MCF 10A (cell line): ENCODE measurements around the gene MAD2L1BP. TPM values are rescaled to one million over a fixed set of nuclear protein-coding genes. Genes with fewer than 3 reads are reported as not detected.
A peak's percentile ranks its signal among the peaks of the same experiment; 100 is the strongest.

Source experiments
- BruUV-seq: library from RNA; stranded (reverse); fragments of 400-500 nt; replicated peaks from 2 replicates; lab custom pipeline; 2021; lab: Mats Ljungman, UMichigan
- CTCF ChIA-PET: fragments of 300-600 bp; sonication (Branson Sonifier 250); formaldehyde crosslinking; extraction: SDS; loops from one replicate; lab custom pipeline; 2021; ENCODE audit warnings: antibody characterized with exemption, inconsistent platforms; lab: Yijun Ruan, JAX
- POLR2A ChIA-PET: fragments of 300-600, 350-650 bp; sonication (Branson Sonifier 250); formaldehyde crosslinking; extraction: SDS; loops from one replicate; lab custom pipeline; 2020; ENCODE audit warnings: antibody characterized with exemption, inconsistent platforms; lab: Yijun Ruan, JAX
- DNase-seq: peaks from one replicate; pipeline ENCODE4 v3.0.0-alpha.2; 2018; ENCODE audit not compliant: unreplicated experiment
- H3K27ac Mint-ChIP-seq: one replicate; pipeline ENCODE4 v1.8.0; 2022; ENCODE audit warnings: mild to moderate bottlenecking, low read depth, mixed read lengths; ENCODE audit not compliant: unreplicated experiment
- H3K27me3 Mint-ChIP-seq: one replicate; pipeline ENCODE4 v1.8.0; 2022; ENCODE audit warnings: mixed read lengths; ENCODE audit not compliant: insufficient read depth, unreplicated experiment
- H3K36me3 Mint-ChIP-seq: one replicate; pipeline ENCODE4 v1.8.0; 2022; ENCODE audit warnings: mild to moderate bottlenecking, moderate library complexity, mixed read lengths; ENCODE audit not compliant: insufficient read depth, unreplicated experiment
- H3K4me1 Mint-ChIP-seq: one replicate; pipeline ENCODE4 v1.8.0; 2022; ENCODE audit warnings: mixed read lengths; ENCODE audit not compliant: insufficient read depth, unreplicated experiment
- H3K4me3 Mint-ChIP-seq: one replicate; pipeline ENCODE4 v1.8.0; 2022; ENCODE audit warnings: mild to moderate bottlenecking, moderate library complexity, mixed read lengths; ENCODE audit not compliant: unreplicated experiment
- H3K9me3 Mint-ChIP-seq: one replicate; pipeline ENCODE4 v1.8.0; 2022; ENCODE audit warnings: mixed read lengths; ENCODE audit not compliant: unreplicated experiment
- CTCF ChIP-seq: fragments of 200-600 bp; IDR thresholded peaks from one replicate; pipeline ENCODE4 v1.8.0; 2022; ENCODE audit warnings: antibody characterized with exemption, mild to moderate bottlenecking; ENCODE audit not compliant: unreplicated experiment
- intact Hi-C: fragments of 100-400 bp; cut with micrococcal nuclease; formaldehyde crosslinking; loops from 2 replicates; pipeline ENCODE4 v1.14.1; 2022
- total RNA-seq: library from RNA; stranded (reverse); gene quantifications from 2 replicates; pipeline ENCODE4 v1.2.3, GENCODE V29; 2022

Gene MAD2L1BP
- total RNA-seq, 1 experiment from 2014 or later = 21.6 TPM

GRCh38 chr6:43600595-43600994 is 35.0 kb upstream of the MAD2L1BP start:
- Mint-ChIP-seq H3K4me3 (no peak overlapping the region), H3K27me3 (no peaks in the 10 kb centered on the region), H3K9me3 (no peaks in the 10 kb centered on the region), H3K27ac (peak overlapping the region; percentile 25), H3K36me3 (peaks cover 91% of the 10 kb centered on the region), H3K4me1 (peaks cover 17% of the 10 kb centered on the region)
- ChIA-PET CTCF (interaction anchor here (6.7 kb wide), 1 partner anchor 8 kb away, joined by 37 read pairs; no protein-coding TSS in a partner anchor), POLR2A (interaction anchor here (0.6 kb wide), 1 partner anchor 475 kb away, joined by 6 read pairs; no protein-coding TSS in a partner anchor)
- no peak for DNase-seq
- TF ChIP-seq CTCF = no peak
- no TSS peak for BruUV-seq
- intact Hi-C loops = no loop called here

- BruUV-seq = no TSS peak
- H3K27ac Mint-ChIP-seq = peak overlapping the region; percentile 72
- peak; percentile 78 for DNase-seq
- no peak overlapping the region for H3K4me3 Mint-ChIP-seq
- ChIA-PET POLR2A (interaction anchor here (0.6 to 2.3 kb wide), 7 partner anchors 8 to 454 kb away, joined by 3 to 7 read pairs (median 4); partner anchors contain the start of gene GTPBP2), CTCF (interaction anchor here (1.7 kb wide), 1 partner anchor 107 kb away, joined by 4 read pairs; no protein-coding TSS in a partner anchor)
- no peaks in the 10 kb centered on the region for H3K9me3 Mint-ChIP-seq
- intact Hi-C loops = no loop called here
- no peaks in the 10 kb centered on the region for H3K27me3 Mint-ChIP-seq
- peaks cover 24% of the 10 kb centered on the region for H3K4me1 Mint-ChIP-seq
- TF ChIP-seq CTCF = no peak
- peaks cover 97% of the 10 kb centered on the region for H3K36me3 Mint-ChIP-seq
Observed at GRCh38 chr6:43604174-43604573, 31.5 kb upstream of the MAD2L1BP start.

- Mint-ChIP-seq H3K27ac (no peak overlapping the region), H3K4me3 (no peak overlapping the region), H3K4me1 (peaks cover 15% of the 10 kb centered on the region), H3K27me3 (no peaks in the 10 kb centered on the region), H3K36me3 (peaks cover 97% of the 10 kb centered on the region), H3K9me3 (no peaks in the 10 kb centered on the region)
- ChIA-PET POLR2A (interaction anchor here (0.6 to 1.7 kb wide), 2 partner anchors 8 to 165 kb away, joined by 4 to 5 read pairs; no protein-coding TSS in a partner anchor), CTCF (interaction anchor here (0.6 to 1.0 kb wide), 4 partner anchors 9 to 470 kb away, joined by 3 to 6 read pairs (median 3); no protein-coding TSS in a partner anchor)
- BruUV-seq = no TSS peak
- no peak for TF ChIP-seq CTCF
- intact Hi-C loops = no loop called here
- DNase-seq = no peak
Observed at GRCh38 chr6:43606019-43606418, 29.6 kb upstream of the MAD2L1BP start.

GRCh38 chr6:43608310-43608763 is 27.3 kb upstream of the MAD2L1BP start:
- peak; percentile 77 for DNase-seq
- Mint-ChIP-seq H3K4me1 (peaks cover 15% of the 10 kb centered on the region), H3K36me3 (peaks cover 97% of the 10 kb centered on the region), H3K27me3 (no peaks in the 10 kb centered on the region), H3K27ac (no peak overlapping the region), H3K4me3 (no peak overlapping the region), H3K9me3 (no peaks in the 10 kb centered on the region)
- POLR2A ChIA-PET = interaction anchor here (0.5 to 1.7 kb wide), 11 partner anchors 10 to 477 kb away, joined by 3 to 10 read pairs (median 4); partner anchors contain the start of gene GTPBP2
- BruUV-seq = no TSS peak
- TF ChIP-seq CTCF = peak; percentile 84
- CTCF ChIA-PET = interaction anchor here (0.5 to 3.1 kb wide), 24 partner anchors 9 to 785 kb away, joined by 3 to 37 read pairs (median 4); partner anchors contain the start of genes GTPBP2 and RSPH9
- intact Hi-C loops = no loop called here
